Stomach (tissue), 9 donors: ENCODE data around the gene NTM. TPM values are rescaled to one million over a fixed set of nuclear protein-coding genes. Genes with fewer than 3 reads are reported as not detected.

Experiments used
- DNase-seq, 2 donors: peaks; one replicate each; pipeline versions ENCODE4 v3.0.0 to v3.0.0-alpha.2; 2013 to 2019
- H3K27ac ChIP-seq, 5 donors: fragments of 200-600 bp in 4 of 5; sonication (generic) in 4 of 5; one replicate each; pipeline ENCODE4 v1.5.1; 2013 to 2019; ENCODE audit warnings: mild to moderate bottlenecking in 1 of 5, moderate library complexity in 1 of 5
- H3K27me3 ChIP-seq, 3 donors: fragments of 200-600 bp; sonication (generic); one replicate each; pipeline ENCODE4 v1.5.1; 2017 to 2019; ENCODE audit warnings: mixed run types in 1 of 3
- H3K36me3 ChIP-seq, 4 donors: fragments of 200-600 bp; sonication (generic); 1 replicate in 3 of 4; 2 replicates in 1 of 4; pipeline ENCODE4 v1.5.1; 2016 to 2019
- H3K4me1 ChIP-seq, 4 donors: fragments of 200-600 bp; sonication (generic); one replicate each; pipeline ENCODE4 v1.5.1; 2016 to 2019
- H3K4me3 ChIP-seq, 4 donors: fragments of 200-600 bp; sonication (generic) in 3 of 4; one replicate each; pipeline ENCODE4 v1.5.1; 2016 to 2019; ENCODE audit warnings: mild to moderate bottlenecking in 1 of 4
- H3K9me3 ChIP-seq, 4 donors: fragments of 200-600 bp; sonication (generic); one replicate each; pipeline ENCODE4 v1.5.1; 2016 to 2019
- CTCF ChIP-seq, 7 experiments: fragments of 450-650 bp in 4 of 7; fragments of 200-600 bp in 3 of 7; sonication (generic) in 3 of 7; IDR thresholded peaks; one replicate each; pipeline ENCODE4 v1.5.1; 2016 to 2019; ENCODE audit warnings: antibody characterized with exemption in 7 of 7, control low read depth in 2 of 7, mild to moderate bottlenecking in 1 of 7
- EP300 ChIP-seq: sonication (generic); formaldehyde crosslinking; IDR thresholded peaks from one replicate; pipeline ENCODE4 v1.6.1; 2017; ENCODE audit warnings: antibody characterized with exemption
- POLR2A ChIP-seq, 4 donors: fragments of 450-650 bp; IDR thresholded peaks; one replicate each; pipeline ENCODE4 v1.6.1; 2016; ENCODE audit warnings: antibody characterized with exemption in 4 of 4, control low read depth in 2 of 4, mild to moderate bottlenecking in 1 of 4, moderate library complexity in 1 of 4
- POLR2AphosphoS5 ChIP-seq, 3 donors: sonication (generic); formaldehyde crosslinking; IDR thresholded peaks; one replicate each; pipeline ENCODE4 v1.6.1; 2016; ENCODE audit warnings: antibody characterized with exemption in 3 of 3
- WGBS, 5 donors: extraction: QIAGEN DNeasy Blood & Tissue Kit in 3 of 5; methylation state at CpG; one replicate each; pipeline versions ENCODE4 v1.1.5 to v1.1.7; 2013 to 2018; 5-methylcytosine and 5-hydroxymethylcytosine counted together
- intact Hi-C: fragments of 100-400 bp; cut with DNase I; formaldehyde crosslinking; loops from one replicate; pipeline ENCODE4 v1.15.1; 2023; ENCODE audit warnings: low total_unique reads
- polyA plus RNA-seq, 3 donors: library from polyadenylated mRNA; stranded (reverse); fragments of 200-250 nt; gene quantifications; one replicate each; pipeline ENCODE4 v1.2.3, GENCODE V29; 2013
- total RNA-seq, 5 donors: library from RNA; depleted of rRNA; stranded (reverse); fragments of >200 nt; gene quantifications; one replicate each; pipeline versions ENCODE4 v1.1.0 to v1.2.3, GENCODE V29; 2014 to 2016
- donor health status: healthy with polysubstance abuse.
- donor health status: Bipolar disorder and iron deficiency.
- donor health status: healthy.

Gene NTM
- total and polyA plus RNA-seq, 8 donors, result 0.50 to 8.4 (median 1.3) TPM; not detected in 3

GRCh38 chr11:131704682-131705081 is 334.3 kb downstream of the NTM start:
- Histone ChIP-seq H3K27me3 (peaks cover 0 to 5% (median 0%) of the 10 kb centered on the region in 3 donors), H3K4me1 (no peaks in the 10 kb centered on the region), H3K27ac (no peak overlapping the region), H3K9me3 (peaks cover 0 to 19% (median 15%) of the 10 kb centered on the region in 4 donors), H3K4me3 (no peak overlapping the region), H3K36me3 (no peaks in the 10 kb centered on the region)
- no peak for TF ChIP-seq POLR2A (IDR thresholded peaks at IDR 0.05)
- no peak for TF ChIP-seq CTCF (IDR thresholded peaks at IDR 0.05)
- TF ChIP-seq EP300, result no peak
- no peak for TF ChIP-seq POLR2AphosphoS5 (IDR thresholded peaks at IDR 0.05)
- no peak for DNase-seq
- 90 to 95% (median 92%) methylated on average over 2 of the region's 2 CpGs for WGBS, 5 donors
- intact Hi-C loops, result no loop called here

GRCh38 chr11:131710511-131710910 is 340.1 kb downstream of the NTM start:
- intact Hi-C loops, result no loop called here
- Histone ChIP-seq H3K27me3 (no peaks in the 10 kb centered on the region), H3K4me3 (no peak overlapping the region), H3K9me3 (peaks cover 0 to 22% (median 9%) of the 10 kb centered on the region in 4 donors), H3K4me1 (no peaks in the 10 kb centered on the region), H3K36me3 (no peaks in the 10 kb centered on the region), H3K27ac (no peak overlapping the region)
- TF ChIP-seq POLR2AphosphoS5 (IDR thresholded peaks at IDR 0.05) (no peak), CTCF (IDR thresholded peaks at IDR 0.05) (no peak), EP300 (no peak), POLR2A (IDR thresholded peaks at IDR 0.05) (no peak)
- 82 to 100% (median 90%) methylated on average over 2 of the region's 2 CpGs for WGBS, 5 donors
- DNase-seq, result no peak

GRCh38 chr11:131712897-131713296 is 342.5 kb downstream of the NTM start:
- H3K36me3 ChIP-seq, result no peaks in the 10 kb centered on the region
- 62 to 80% (median 79%) methylated on average over 5 of the region's 5 CpGs for WGBS, 5 donors
- no peak overlapping the region for H3K4me3 ChIP-seq
- no peaks in the 10 kb centered on the region for H3K4me1 ChIP-seq
- no peak overlapping the region for H3K27ac ChIP-seq
- H3K27me3 ChIP-seq, result no peaks in the 10 kb centered on the region
- intact Hi-C loops, result no loop called here
- H3K9me3 ChIP-seq, result peaks cover 0 to 19% (median 9%) of the 10 kb centered on the region in 4 donors
- DNase-seq, result no peak
- TF ChIP-seq POLR2A (IDR thresholded peaks at IDR 0.05), result no peak
- TF ChIP-seq CTCF (IDR thresholded peaks at IDR 0.05), result no peak
- no peak for TF ChIP-seq POLR2AphosphoS5 (IDR thresholded peaks at IDR 0.05)
- no peak for TF ChIP-seq EP300

- peaks cover 0 to 19% (median 9%) of the 10 kb centered on the region in 4 donors for H3K9me3 ChIP-seq
- no peak for DNase-seq
- intact Hi-C loops, result no loop called here
- no peak overlapping the region for H3K4me3 ChIP-seq
- no peaks in the 10 kb centered on the region for H3K4me1 ChIP-seq
- H3K27ac ChIP-seq, result no peak overlapping the region
- WGBS, 5 donors, result 65 to 78% (median 73%) methylated on average over 8 of the region's 8 CpGs
- H3K36me3 ChIP-seq, result no peaks in the 10 kb centered on the region
- H3K27me3 ChIP-seq, result no peaks in the 10 kb centered on the region
- TF ChIP-seq CTCF (IDR thresholded peaks at IDR 0.05) (no peak), POLR2A (IDR thresholded peaks at IDR 0.05) (no peak), POLR2AphosphoS5 (IDR thresholded peaks at IDR 0.05) (no peak), EP300 (no peak)
Observed at GRCh38 chr11:131713529-131714134, 343.2 kb downstream of the NTM start.
